Measurements from ENCODE around the gene ARHGAP9.

- TF ChIP-seq POLR2AphosphoS5 (IDR thresholded peaks at IDR 0.05; ENCODE audit: low read depth) (no peak), CTCF (IDR thresholded peaks at IDR 0.05; ENCODE audit: insufficient read depth, low read length) (no peak), GABPA (IDR thresholded peaks at IDR 0.05; ENCODE audit: low read depth) (no peak), REST (IDR thresholded peaks at IDR 0.05; ENCODE audit: insufficient replicate concordance, low read depth) (no peak), SPI1 (IDR thresholded peaks at IDR 0.05; ENCODE audit: borderline replicate concordance, low read depth) (no peak)
Observed at GRCh38 chr12:57464569-57464968, 15.1 kb downstream of the ARHGAP9 start.
